ENCODE measurements around the gene CAMKV. TPM values are rescaled to one million over a fixed set of nuclear protein-coding genes. Genes with fewer than 3 reads are reported as not detected.

CAMKV gene
- total RNA-seq, 1 donor from 2014 or later, result not detected

DNA sequence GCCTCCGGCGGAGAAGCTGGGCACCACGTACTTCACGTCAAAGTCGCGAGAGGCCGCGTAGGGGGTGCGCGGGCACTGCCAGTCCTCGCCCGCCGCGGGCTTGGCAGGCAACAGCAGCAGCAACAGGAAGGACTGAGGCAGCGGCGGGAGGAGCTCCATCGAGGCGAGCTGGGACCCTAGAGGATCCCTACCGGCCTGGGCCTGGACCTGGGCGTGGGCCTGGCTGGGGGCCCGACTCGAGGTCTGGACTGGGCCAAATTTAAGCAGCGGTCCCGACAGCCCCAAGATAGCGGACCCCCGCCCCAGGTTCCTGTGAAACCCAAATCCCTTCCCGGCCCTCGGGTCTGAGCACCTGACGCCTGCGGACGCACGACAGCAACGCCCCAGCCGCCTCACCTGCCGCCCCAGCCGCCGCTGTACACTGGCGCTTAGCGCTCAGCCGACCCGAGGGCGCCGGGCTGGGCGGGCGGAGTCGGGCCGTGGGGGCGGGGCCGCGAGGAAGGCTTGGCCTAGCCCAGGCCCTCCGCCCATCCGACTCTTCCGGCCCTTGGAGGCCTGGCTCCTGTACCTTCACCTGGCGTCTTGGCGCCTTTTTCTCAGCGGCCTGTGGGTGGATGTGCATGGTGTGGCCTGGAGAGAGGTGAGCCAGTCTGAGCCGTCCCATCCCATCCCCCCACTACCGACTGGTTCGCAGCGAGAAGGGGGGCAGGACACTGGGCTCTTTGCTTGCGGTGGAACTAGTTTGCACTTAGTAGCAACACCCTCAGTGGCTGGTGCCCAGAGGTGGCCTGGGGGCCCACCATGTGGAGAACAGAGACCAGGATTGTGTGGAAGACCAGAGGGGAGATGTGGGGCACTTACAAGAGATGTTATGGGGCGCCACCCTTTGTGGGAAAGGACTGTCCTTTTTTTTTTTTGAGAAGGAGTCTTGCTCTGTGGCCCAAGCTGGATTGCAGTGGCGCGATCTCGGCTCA is 34.0 kb upstream of the CAMKV start, which contains the start of gene MST1R:
MST1R (minus strand) TSS at position 423 of the 974 bp plus-strand sequence; CDS start at position 159, 264 bp downstream.
- no peaks in the 10 kb centered on the region for H3K27me3 Mint-ChIP-seq (ENCODE audit: low read depth)
- peak; percentile 58 to 77 for DNase-seq (ENCODE audit: low spot score in 2 of 2, unreplicated experiment in 2 of 2)
- H3K4me3 Mint-ChIP-seq, result peak within 1 kb of the TSS; percentile 63
- H3K4me1 Mint-ChIP-seq, result peaks cover 9% of the 10 kb centered on the region
- no peak within 1 kb of the TSS for H3K27ac Mint-ChIP-seq
- H3K9me3 Mint-ChIP-seq, result no peaks in the 10 kb centered on the region
- H3K36me3 Mint-ChIP-seq, result no peaks in the 10 kb centered on the region
- TF ChIP-seq CTCF (IDR thresholded peaks at IDR 0.05; ENCODE audit: unreplicated experiment), result no peak

GRCh38 chr3:49902511-49903345 is 33.0 kb upstream of the CAMKV start:
- Mint-ChIP-seq H3K27me3 (ENCODE audit: low read depth) (no peaks in the 10 kb centered on the region), H3K36me3 (no peaks in the 10 kb centered on the region), H3K4me3 (peak overlapping the region; percentile 37), H3K4me1 (peaks cover 9% of the 10 kb centered on the region), H3K27ac (no peak overlapping the region), H3K9me3 (no peaks in the 10 kb centered on the region)
- DNase-seq (ENCODE audit: low spot score in 2 of 2, unreplicated experiment in 2 of 2), result no peak
- no peak for TF ChIP-seq CTCF (IDR thresholded peaks at IDR 0.05; ENCODE audit: unreplicated experiment)

DNA sequence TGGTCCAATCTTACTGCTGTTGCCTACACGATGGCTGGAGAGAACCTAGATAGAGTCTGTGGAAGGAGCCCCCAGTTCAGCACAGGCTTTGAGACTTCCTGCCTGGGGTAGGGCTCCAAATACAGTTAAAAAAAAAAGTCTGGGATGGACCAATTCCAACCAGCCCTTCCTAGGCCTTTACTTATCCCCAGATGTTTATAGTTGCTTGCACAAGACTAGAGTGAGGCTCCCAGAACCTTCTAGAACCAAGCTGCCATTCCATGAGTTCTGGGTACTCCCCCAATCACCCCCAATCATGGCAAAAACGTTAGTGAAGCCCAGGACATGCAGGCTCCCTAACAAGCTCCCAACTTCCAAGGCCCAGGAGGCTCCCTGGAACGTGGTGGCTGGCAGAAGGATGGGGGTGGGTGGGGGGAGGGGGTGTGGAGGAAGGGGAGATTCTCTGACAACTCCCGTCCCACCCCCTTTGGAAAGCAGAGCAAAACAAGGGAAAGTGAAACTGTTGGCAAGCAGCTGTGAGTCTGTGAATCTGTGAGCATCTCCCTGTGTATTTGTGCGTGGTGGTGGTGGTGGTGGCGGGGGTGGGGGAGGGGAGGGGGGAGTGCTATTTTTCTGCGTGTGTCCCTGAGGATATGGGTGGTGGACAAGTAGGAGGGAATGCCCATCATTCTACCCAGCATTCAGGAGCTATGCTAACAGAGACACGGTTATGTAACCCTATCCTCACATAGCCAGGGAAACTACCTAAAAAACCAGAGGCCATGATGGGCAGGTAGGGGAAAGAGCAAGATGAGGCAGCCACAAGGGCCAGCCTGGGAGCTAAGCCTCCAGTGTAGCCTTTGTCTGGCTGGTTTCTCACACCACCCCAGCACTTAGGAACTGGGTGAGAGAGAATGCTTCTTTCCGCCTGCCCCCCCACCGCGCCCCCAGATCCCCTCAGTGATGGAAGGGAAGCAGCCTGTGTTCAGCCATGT is 31.9 kb upstream of the CAMKV start:
- H3K27me3 Mint-ChIP-seq (ENCODE audit: low read depth), result no peaks in the 10 kb centered on the region
- no peak overlapping the region for H3K27ac Mint-ChIP-seq
- no peak for TF ChIP-seq CTCF (IDR thresholded peaks at IDR 0.05; ENCODE audit: unreplicated experiment)
- no peak overlapping the region for H3K4me3 Mint-ChIP-seq
- H3K4me1 Mint-ChIP-seq, result peaks cover 9% of the 10 kb centered on the region
- H3K36me3 Mint-ChIP-seq, result no peaks in the 10 kb centered on the region
- no peaks in the 10 kb centered on the region for H3K9me3 Mint-ChIP-seq
- no peak for DNase-seq (ENCODE audit: low spot score in 2 of 2, unreplicated experiment in 2 of 2)

DNA sequence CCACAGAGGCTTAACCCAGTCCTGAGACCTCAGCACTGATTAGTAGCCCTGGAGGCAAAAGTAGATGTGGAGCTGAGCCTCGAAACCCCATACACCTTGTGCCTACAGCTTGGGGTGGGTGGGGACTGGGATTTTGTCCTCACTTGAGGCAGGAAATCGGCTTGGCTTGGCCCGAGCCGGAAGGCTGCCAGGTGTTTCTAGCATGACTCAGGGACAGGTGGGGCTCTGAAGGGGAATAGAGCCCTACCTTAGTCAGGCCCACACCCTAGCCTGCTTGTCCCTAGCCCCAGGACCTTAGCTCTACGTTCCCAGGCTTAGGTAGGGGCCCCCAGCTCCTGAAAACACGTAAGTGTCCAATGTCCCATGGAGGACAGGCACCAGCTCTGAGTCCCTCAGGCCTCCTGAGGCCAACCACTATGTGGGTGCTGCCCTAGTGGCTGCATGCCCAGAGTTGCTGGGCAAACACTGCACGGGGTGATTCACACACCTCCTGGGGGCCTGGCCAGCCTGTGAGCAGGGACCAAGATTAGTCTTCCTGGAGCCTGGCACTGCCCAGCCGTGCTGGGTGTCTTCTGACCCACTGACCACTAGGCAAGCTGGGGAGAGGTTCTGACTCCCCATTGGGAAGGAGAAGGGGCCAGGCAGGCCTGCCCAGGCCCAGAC is 30.9 kb upstream of the CAMKV start:
- Mint-ChIP-seq H3K27me3 (ENCODE audit: low read depth) (no peaks in the 10 kb centered on the region), H3K36me3 (no peaks in the 10 kb centered on the region), H3K27ac (no peak overlapping the region), H3K4me1 (peaks cover 3% of the 10 kb centered on the region), H3K4me3 (no peak overlapping the region), H3K9me3 (no peaks in the 10 kb centered on the region)
- DNase-seq (ENCODE audit: low spot score in 2 of 2, unreplicated experiment in 2 of 2), result no peak
- no peak for TF ChIP-seq CTCF (IDR thresholded peaks at IDR 0.05; ENCODE audit: unreplicated experiment)
